CD4-positive, alpha-beta T cell treated with Interferon gamma for 1 hour (primary cell): ENCODE measurements around the gene NOD2.

Experiments used
- DNase-seq: peaks from one replicate; pipeline ENCODE4 v3.0.0-alpha.2; 2020

The NOD2 gene

GRCh38 chr16:50692999-50693781, at the start of gene NOD2:
Gene NOD2 (plus strand): TSS chr16:50693606. CDS start chr16:50699496, 5,890 bp downstream.
- peak; percentile 42 for DNase-seq

- DNase-seq, result no peak
Measured at GRCh38 chr16:50644245-50644644, 49.2 kb upstream of the NOD2 start.

GRCh38 chr16:50644729-50645128, 48.7 kb upstream of the NOD2 start:
- DNase-seq, result peak; percentile 38

- no peak for DNase-seq
Measured at GRCh38 chr16:50645563-50646220, 47.7 kb upstream of the NOD2 start.

GRCh38 chr16:50646345-50646744, 47.1 kb upstream of the NOD2 start:
- no peak for DNase-seq

- DNase-seq, result no peak
Measured at GRCh38 chr16:50651835-50652438, 41.5 kb upstream of the NOD2 start.

GRCh38 chr16:50652836-50653425, 40.5 kb upstream of the NOD2 start:
- no peak for DNase-seq

GRCh38 chr16:50653633-50654519, 39.5 kb upstream of the NOD2 start:
- DNase-seq, result no peak

GRCh38 chr16:50655558-50656055, 37.8 kb upstream of the NOD2 start:
- no peak for DNase-seq

GRCh38 chr16:50657241-50657640, 36.2 kb upstream of the NOD2 start:
- no peak for DNase-seq

- DNase-seq, result no peak
Measured at GRCh38 chr16:50659806-50660205, 33.6 kb upstream of the NOD2 start.

- no peak for DNase-seq
Measured at GRCh38 chr16:50662306-50662940, 31.0 kb upstream of the NOD2 start.

GRCh38 chr16:50664270-50664669, 29.1 kb upstream of the NOD2 start:
- DNase-seq, result no peak

GRCh38 chr16:50665128-50665878, 28.1 kb upstream of the NOD2 start:
- peak; percentile 73 for DNase-seq

GRCh38 chr16:50666658-50667496, 26.5 kb upstream of the NOD2 start:
- no peak for DNase-seq

- DNase-seq, result no peak
Measured at GRCh38 chr16:50667497-50668367, 25.7 kb upstream of the NOD2 start.

- no peak for DNase-seq
Measured at GRCh38 chr16:50668368-50669008, 24.9 kb upstream of the NOD2 start.

GRCh38 chr16:50669741-50670140, 23.7 kb upstream of the NOD2 start:
- DNase-seq, result no peak

GRCh38 chr16:50670476-50670875, 22.9 kb upstream of the NOD2 start:
- DNase-seq, result no peak
